OCI-LY1 (cell line): ENCODE measurements around the gene CCHCR1.

Source experiments
- EZH2 ChIP-seq: fragments of 200-600 bp; sonication (generic), shearing (Covaris generic); IDR thresholded peaks from 2 replicates; pipeline ENCODE4 v1.8.0; 2017; ENCODE audit warnings: borderline replicate concordance, mixed run types, mild to moderate bottlenecking, antibody characterized with exemption, low read length, moderate library complexity, mixed read lengths
- TF ChIP-seq, protein P1 (sequence below): fragments of 200-600 bp; sonication (generic), shearing (Covaris generic); IDR thresholded peaks from 2 replicates; pipeline ENCODE4 v1.5.1; 2017; ENCODE audit warnings: mild to moderate bottlenecking, antibody characterized with exemption, low read length, moderate library complexity, mixed read lengths

DNA sequence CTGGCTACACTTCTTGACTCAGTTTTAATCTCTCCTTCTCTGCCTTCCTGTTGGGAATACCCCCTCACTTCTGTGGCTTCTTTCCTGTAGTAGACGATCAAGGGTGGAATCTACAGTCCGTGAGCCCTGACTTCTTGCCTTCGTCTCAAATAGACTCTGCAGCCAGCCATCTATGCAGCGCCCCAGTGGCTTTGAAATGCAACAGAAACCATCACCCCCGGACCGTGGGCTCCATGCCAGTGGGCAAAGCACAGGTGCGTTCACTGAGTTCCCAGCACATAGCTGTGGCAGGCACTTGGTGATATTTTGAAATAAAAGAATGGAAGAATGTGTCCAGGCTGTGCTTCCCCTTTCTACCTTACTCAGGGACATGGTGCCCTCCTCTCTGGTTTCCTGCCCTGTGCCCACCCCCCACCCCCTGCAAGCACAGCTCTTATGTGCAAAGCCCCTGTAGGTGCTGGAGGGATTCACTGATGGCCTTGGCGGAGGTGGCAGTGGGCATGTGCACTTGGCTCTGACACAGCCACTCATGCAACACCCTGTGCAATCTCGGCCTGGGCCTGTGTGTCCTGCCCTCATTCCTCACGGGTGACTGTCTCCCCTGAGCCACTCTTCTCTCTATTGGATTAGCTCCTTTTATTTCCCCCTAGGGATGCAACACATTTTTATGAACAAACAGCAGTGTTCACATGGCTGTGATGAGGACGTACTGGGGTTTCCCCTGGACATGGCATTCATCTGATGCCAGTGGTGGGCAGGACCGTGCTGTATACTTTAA lies 31.8 kb downstream of the CCHCR1 start:
- TF ChIP-seq, protein P1, sequence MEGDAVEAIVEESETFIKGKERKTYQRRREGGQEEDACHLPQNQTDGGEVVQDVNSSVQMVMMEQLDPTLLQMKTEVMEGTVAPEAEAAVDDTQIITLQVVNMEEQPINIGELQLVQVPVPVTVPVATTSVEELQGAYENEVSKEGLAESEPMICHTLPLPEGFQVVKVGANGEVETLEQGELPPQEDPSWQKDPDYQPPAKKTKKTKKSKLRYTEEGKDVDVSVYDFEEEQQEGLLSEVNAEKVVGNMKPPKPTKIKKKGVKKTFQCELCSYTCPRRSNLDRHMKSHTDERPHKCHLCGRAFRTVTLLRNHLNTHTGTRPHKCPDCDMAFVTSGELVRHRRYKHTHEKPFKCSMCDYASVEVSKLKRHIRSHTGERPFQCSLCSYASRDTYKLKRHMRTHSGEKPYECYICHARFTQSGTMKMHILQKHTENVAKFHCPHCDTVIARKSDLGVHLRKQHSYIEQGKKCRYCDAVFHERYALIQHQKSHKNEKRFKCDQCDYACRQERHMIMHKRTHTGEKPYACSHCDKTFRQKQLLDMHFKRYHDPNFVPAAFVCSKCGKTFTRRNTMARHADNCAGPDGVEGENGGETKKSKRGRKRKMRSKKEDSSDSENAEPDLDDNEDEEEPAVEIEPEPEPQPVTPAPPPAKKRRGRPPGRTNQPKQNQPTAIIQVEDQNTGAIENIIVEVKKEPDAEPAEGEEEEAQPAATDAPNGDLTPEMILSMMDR = no peak
- no peak for TF ChIP-seq EZH2
